ENCODE data around the gene CILP2. TPM values are rescaled to one million over a fixed set of nuclear protein-coding genes. Genes with fewer than 3 reads are reported as not detected.
A peak's percentile ranks its signal among the peaks of the same experiment; 100 is the strongest.

The CILP2 gene
- total and polyA plus RNA-seq, 2 of the 4 experiments (the other 2 are of a cell fraction): 0.18 to 0.87 TPM

DNA sequence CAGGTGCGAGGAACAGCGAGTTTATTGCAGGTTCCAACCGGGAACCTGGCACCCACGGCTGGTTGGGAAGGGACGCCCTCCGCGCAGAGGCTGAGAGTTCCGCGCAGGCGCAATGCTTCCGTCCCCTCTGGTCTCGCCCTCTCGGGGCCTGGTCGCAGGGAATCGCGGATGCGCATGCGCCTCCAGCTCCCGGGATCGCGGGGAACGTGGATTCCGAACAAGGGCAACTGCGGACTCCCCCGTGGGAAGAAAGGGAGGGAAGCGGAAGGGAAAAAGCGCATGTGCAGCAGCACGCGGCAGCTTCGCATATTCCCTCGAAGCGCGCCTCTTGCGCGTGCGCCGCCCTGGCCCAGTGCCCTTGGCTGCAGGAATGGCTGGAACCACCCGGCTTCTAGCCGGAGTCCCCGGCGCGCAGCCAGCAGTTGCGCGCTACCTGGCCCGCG, 23.8 kb upstream of the CILP2 start:
- no peak overlapping the region for H3K56ac ChIP-seq (ENCODE audit: extremely low read depth, insufficient read depth, low read length)
- H2BK15ac ChIP-seq (ENCODE audit: low read depth, low read length): no peak overlapping the region
- H3K79me1 ChIP-seq (ENCODE audit: low read depth in 1 of 2, low read length in 2 of 2): peaks cover 13 to 42% of the 10 kb centered on the region in 2 experiments
- dilution Hi-C loops (cut with HindIII; ENCODE audit: low sequenced_read_pairs, unreplicated experiment): no loop called here
- no peak overlapping the region for H2AK5ac ChIP-seq (ENCODE audit: low read depth, low read length)
- no peak overlapping the region for H2BK5ac ChIP-seq (ENCODE audit: low read depth, low read length, poor library complexity, severe bottlenecking)
- H3K23ac ChIP-seq (ENCODE audit: low read depth, low read length): no peak overlapping the region
- H3K36me3 ChIP-seq (ENCODE audit: control insufficient read depth, insufficient read depth, low read length): peaks cover 3% of the 10 kb centered on the region
- H3K4me2 ChIP-seq (ENCODE audit: low read depth, low read length): no peak overlapping the region
- H2BK20ac ChIP-seq (ENCODE audit: low read depth, low read length): no peak overlapping the region
- DNase-seq: no peak
- no peak overlapping the region for H3K9ac ChIP-seq (ENCODE audit: low read depth, low read length)
- CTCF ChIA-PET: no interaction called here
- no peak overlapping the region for H2AK9ac ChIP-seq (replicated peaks; ENCODE audit: low read depth, low read length, poor library complexity)
- 0 out of 2 replicates have a peak, but pooled peaks cover 3% of the 10 kb centered on the region for H3K9me3 ChIP-seq (ENCODE audit: control insufficient read depth, insufficient read depth, low read length)
- H3K27me3 ChIP-seq (ENCODE audit: control insufficient read depth, insufficient read depth, low read length): no peaks in the 10 kb centered on the region
- peak overlapping the region; percentile 67 for H2AFZ ChIP-seq (replicated peaks; ENCODE audit: low read length, poor library complexity)
- TF ChIP-seq POLR2A (IDR thresholded peaks at IDR 0.05; ENCODE audit: low read depth, low read length) (no peak), FOS (IDR thresholded peaks at IDR 0.05; ENCODE audit: low read depth, low read length) (no peak), CEBPB (IDR thresholded peaks at IDR 0.05; ENCODE audit: low read depth, low read length) (no peak), RAD21 (IDR thresholded peaks at IDR 0.05; ENCODE audit: low read length) (no peak), MXI1 (IDR thresholded peaks at IDR 0.05; ENCODE audit: borderline replicate concordance, low read depth, low read length) (no peak), RFX5 (IDR thresholded peaks at IDR 0.05; ENCODE audit: low read depth, low read length) (no peak), BHLHE40 (IDR thresholded peaks at IDR 0.05; ENCODE audit: low read depth, low read length) (no peak), MAFK (IDR thresholded peaks at IDR 0.05; ENCODE audit: low read depth, low read length) (no peak), ELK1 (IDR thresholded peaks at IDR 0.05; ENCODE audit: borderline replicate concordance, low read depth, low read length) (no peak), MAZ (IDR thresholded peaks at IDR 0.05; ENCODE audit: borderline replicate concordance, low read depth, low read length) (no peak), CHD1 (IDR thresholded peaks at IDR 0.05; ENCODE audit: low read depth, low read length) (no peak), USF2 (IDR thresholded peaks at IDR 0.05; ENCODE audit: low read depth, low read length) (no peak), RCOR1 (IDR thresholded peaks at IDR 0.05; ENCODE audit: insufficient replicate concordance, low read length) (no peak), SMC3 (IDR thresholded peaks at IDR 0.05; ENCODE audit: low read depth, low read length) (no peak)
- TF ChIP-seq, protein P1, sequence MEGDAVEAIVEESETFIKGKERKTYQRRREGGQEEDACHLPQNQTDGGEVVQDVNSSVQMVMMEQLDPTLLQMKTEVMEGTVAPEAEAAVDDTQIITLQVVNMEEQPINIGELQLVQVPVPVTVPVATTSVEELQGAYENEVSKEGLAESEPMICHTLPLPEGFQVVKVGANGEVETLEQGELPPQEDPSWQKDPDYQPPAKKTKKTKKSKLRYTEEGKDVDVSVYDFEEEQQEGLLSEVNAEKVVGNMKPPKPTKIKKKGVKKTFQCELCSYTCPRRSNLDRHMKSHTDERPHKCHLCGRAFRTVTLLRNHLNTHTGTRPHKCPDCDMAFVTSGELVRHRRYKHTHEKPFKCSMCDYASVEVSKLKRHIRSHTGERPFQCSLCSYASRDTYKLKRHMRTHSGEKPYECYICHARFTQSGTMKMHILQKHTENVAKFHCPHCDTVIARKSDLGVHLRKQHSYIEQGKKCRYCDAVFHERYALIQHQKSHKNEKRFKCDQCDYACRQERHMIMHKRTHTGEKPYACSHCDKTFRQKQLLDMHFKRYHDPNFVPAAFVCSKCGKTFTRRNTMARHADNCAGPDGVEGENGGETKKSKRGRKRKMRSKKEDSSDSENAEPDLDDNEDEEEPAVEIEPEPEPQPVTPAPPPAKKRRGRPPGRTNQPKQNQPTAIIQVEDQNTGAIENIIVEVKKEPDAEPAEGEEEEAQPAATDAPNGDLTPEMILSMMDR (conservative IDR thresholded peaks at IDR 0.05; ENCODE audit: low read depth, low read length): no peak
- H3K4me1 ChIP-seq (ENCODE audit: control insufficient read depth, insufficient read depth, low read length): peaks cover 5% of the 10 kb centered on the region; the same call in 1 of the 2 replicates
- POLR2A ChIA-PET (ENCODE audit: unreplicated experiment): no interaction called here
- H3K4me3 ChIP-seq (ENCODE audit: insufficient read depth, low read depth, low read length): no peak overlapping the region
- no peak overlapping the region for H3K14ac ChIP-seq (replicated peaks; ENCODE audit: low read depth, low read length)
- no peaks in the 10 kb centered on the region for H4K20me1 ChIP-seq (ENCODE audit: insufficient read depth, low read length)
- H3K9me1 ChIP-seq (ENCODE audit: insufficient read depth, low read length): peaks cover 5% of the 10 kb centered on the region; the same call in 1 of the 2 replicates
- ATAC-seq (ENCODE audit: low read depth): no peak
- in situ Hi-C loops (cut with MboI; ENCODE audit: low sequenced_read_pairs): no loop called here
- WGBS, 2 experiments (ENCODE audit: extremely low coverage in 2 of 2, insufficient read length in 1 of 2): 45% methylated on average over 39 of the region's 46 CpGs; no CpG with 5 or more reads in 1 of the 2 experiments
- H4K91ac ChIP-seq (ENCODE audit: insufficient read depth, low read depth, low read length): no peak overlapping the region
- BruUV-seq (replicated peaks): no TSS peak
- no peak overlapping the region for H4K5ac ChIP-seq (ENCODE audit: low read depth, low read length)
- no peak overlapping the region for H4K8ac ChIP-seq (ENCODE audit: low read depth in 2 of 2, low read length in 2 of 2)
- no peak overlapping the region for H3K18ac ChIP-seq (ENCODE audit: low read depth, low read length)
- H3K4ac ChIP-seq (ENCODE audit: low read depth, low read length): no peak overlapping the region
- H3K27ac ChIP-seq (ENCODE audit: insufficient read depth, low read length): no peak overlapping the region
- H2BK120ac ChIP-seq (ENCODE audit: low read depth, low read length): no peak overlapping the region
- intact Hi-C loops (cut with micrococcal nuclease): no loop called here

Data from IMR-90 (cell line).